Stimulated activated CD8-positive, alpha-beta memory T cell treated with anti-CD3 and anti-CD28 coated beads, Interleukin-12 subunit alpha, Interleukin-12 subunit beta, amount 100 ng/mL, for 24 hours (primary cell): ENCODE data around the gene PHLDB1.
A peak's percentile ranks its signal among the peaks of the same experiment; 100 is the strongest.
"Not testable (repeated sequence)": the region's sequence is repeated elsewhere in the genome, so short reads cannot be mapped to it uniquely, and the experiment has no call there.

Experiments
- DNase-seq: peaks from one replicate; pipeline ENCODE4 v3.0.0-alpha.2; 2020; ENCODE audit errors: extremely low read depth

Gene PHLDB1

GRCh38 chr11:118659314-118659952, 52.0 kb downstream of the PHLDB1 start:
- DNase-seq = peak; percentile 69

- DNase-seq = no peak
Measured at GRCh38 chr11:118659953-118660680, 52.7 kb downstream of the PHLDB1 start.

DNA sequence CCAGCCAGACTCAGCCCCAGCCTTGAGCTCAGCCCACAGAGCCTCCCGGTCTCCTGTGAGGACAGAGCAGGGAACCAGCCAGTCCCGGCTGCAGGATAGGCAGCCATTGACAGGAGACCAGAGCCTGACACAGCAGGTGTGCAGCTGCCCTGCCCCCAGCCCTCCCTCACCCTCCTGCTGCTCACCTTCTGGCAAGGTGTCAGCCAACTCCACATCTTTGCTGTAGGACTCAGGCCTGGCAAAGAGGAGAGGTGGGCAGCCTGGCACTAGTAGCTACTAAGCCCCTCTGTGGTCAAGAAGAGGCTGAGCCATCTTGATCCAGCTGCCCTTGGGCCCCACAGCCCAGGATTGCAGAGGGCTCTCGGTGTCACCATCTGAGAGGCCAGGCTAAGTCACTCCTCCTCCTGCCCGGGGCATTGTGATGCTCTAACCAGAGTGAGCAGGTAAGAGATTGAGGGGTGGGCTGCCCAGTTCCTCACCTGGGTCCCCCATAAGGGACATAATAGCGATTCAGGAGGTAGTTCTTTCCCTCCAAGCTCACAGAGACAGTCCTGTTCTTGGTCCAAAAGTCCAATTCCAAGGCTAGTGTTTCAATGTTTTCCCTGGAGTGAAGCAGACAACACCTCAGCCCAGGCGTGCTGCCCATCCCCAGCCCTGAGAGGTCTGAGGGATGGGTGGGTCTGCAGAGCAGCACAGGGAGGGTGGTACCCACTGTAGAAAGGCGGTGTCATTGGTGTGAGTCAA, 53.4 kb downstream of the PHLDB1 start:
- DNase-seq = no peak

DNA sequence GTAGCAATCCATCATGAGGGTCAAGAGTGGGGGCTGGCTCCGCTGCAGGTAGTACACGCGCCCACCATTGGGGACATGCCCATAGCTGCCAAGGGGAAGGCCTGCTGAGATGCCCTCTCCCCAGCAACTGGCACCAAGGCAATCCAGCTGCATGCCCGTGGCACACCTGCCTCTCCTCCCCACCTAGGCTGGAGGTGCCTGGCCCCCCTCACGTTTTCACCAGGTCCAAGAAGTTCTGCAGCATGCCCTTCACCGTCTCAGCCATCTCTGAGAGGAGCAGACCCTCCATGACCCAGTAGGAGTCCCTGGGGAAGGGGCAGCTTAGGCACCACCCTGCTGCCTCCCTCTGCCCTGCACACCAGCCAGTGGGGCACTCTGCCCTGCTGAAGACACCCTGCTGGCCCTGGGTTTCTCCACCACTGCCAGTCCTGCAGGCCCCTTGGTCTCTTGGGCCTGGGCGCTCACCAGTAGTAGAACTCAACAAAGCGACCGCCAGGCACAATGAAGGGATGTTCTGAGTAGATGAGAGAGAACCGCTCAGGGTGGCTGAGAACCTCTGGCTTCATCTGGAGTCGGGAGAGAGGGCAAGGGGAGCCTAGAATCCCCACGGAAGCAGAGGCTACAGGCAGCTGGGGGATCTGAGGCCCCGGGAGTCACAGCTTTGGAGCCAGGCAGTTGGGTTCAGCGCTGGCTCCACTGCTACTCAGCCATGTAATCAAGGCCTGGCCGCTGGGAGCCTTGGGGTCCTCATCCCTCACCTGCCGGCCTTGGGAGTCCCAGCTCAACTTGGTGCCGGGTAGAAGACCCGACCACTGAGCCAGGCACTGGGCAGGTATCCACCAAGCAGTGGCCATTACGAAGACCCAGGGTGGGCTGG, 54.2 kb downstream of the PHLDB1 start:
- no peak for DNase-seq

DNA sequence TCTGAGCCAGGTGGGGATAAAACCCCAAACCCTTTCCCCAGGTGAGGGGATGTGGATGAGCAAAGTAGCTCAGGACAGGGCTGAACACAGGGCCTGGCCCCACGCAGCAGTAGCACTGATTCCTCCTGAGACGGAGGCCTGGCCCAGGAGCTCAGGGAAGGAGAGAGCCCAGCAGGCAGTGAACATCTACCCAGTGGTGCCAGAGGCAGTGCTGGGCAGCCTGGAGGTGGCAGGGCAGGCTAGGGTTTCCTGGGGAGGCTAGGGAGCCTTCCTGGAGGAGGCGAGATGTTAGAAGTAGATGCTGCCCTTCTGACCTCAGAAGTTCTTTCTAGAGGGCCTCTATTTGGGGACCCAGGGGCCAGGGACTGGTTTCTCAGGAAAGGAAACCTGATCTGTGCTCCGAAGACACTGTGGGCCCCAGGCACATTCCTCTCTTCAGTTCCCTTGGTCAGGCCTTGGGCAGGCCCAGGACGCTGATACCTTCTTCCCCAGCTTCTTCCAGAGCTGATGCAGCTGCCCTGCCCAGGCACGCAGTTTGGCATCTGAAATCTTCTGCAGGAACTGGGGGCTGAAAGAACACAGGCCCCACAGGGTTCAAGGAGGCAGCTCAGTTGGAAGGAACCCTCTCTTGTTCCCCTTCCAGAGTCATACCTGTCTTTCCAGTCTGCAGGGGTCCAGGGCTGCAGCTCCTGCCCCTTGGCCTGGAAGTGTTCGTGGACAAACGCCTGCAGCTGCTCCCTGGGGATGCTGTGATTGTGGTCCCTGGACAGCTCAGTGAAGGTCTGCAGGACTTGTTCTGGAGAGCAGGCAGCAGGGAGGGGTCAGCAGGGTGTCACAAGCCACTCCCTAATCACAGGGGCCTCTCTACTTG, 55.2 kb downstream of the PHLDB1 start:
- no peak for DNase-seq

- DNase-seq = no peak
Measured at GRCh38 chr11:118663381-118663780, 56.0 kb downstream of the PHLDB1 start.

- no peak for DNase-seq
Measured at GRCh38 chr11:118663902-118664301, 56.5 kb downstream of the PHLDB1 start.

DNA sequence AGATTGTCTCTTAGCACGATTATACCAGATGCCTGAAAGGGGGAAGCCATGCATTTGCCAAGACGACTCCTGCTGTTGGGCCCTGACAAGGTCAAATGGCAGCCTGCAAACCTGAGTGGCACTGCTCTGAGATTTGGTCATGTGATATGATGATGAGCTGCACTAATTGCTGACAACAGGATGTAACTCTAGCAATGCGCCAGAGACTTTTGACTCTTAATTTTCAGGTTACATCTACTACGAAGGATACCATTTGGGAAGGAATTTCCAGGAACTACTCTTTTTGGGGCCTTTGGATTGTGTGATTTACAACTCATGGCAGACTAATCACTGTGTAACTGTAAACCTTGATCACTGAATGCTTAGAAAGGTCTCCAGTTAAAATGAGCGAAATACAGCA, 59.0 kb downstream of the PHLDB1 start:
- DNase-seq = no peak

DNA sequence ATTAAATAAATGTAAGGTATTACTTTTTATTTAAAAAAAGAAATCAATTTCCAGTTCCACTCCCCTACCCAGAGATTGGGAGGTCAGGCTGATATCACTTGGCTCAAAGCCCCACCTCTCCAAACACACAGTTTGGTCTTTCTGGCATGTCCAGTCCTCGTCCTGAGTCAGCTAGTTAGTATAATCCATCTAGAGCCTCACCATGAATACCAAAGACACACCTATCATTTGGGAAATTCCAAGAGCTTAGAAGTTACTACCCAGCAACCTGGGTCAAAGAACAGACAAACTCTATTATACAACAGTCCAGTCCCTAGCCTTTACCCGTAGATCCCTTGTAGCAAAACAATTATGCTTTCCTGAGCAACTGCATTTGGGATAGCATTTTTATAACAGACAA, 62.6 kb downstream of the PHLDB1 start:
- no peak for DNase-seq

GRCh38 chr11:118671254-118671653, 63.8 kb downstream of the PHLDB1 start:
- no peak for DNase-seq

- DNase-seq = no peak
Measured at GRCh38 chr11:118672846-118673245, 65.4 kb downstream of the PHLDB1 start.

- no peak for DNase-seq
Measured at GRCh38 chr11:118673361-118674081, 66.1 kb downstream of the PHLDB1 start.

DNA sequence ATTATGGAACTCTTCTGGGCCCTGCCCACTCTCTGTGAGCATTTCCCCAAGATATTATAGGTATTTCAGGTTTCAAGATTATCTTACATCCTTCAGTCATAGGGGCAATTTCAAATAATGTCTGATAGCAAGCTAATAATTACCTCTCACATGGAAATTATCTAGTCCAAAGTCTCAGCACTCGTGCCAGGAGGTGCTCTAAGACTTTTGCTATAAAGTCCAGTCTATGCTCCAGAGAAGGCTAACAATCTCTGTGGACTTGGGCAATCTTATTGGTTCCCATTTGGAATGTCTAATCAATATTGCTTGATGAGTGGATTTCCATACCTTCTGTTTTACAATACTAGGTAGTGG, 66.6 kb downstream of the PHLDB1 start:
- DNase-seq = no peak

DNA sequence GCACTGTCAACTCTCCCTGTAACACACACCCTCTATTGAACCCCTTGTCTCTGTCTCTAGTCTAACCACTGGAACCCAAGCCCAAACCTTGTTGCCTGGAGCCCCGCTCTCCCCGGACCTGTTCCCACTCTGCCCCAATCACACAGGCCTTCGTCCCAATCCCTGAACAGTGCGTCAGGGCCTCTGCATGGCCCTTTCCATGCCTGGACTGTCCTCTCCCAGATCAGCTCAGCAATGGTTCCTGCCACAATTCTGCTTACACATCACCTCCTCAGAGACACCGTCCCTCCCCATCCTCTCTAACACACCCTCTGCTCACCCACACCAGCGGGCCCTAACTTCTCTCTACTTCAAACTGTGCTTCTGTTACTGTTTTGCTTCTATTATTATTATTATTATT, 70.6 kb downstream of the PHLDB1 start:
- DNase-seq = no peak

GRCh38 chr11:118678908-118679307, 71.5 kb downstream of the PHLDB1 start:
- not testable (repeated sequence) for DNase-seq

GRCh38 chr11:118679483-118679882, 72.1 kb downstream of the PHLDB1 start, which contains the start of gene TREH:
Gene TREH, minus strand, starts transcription at chr11:118679650. Its CDS starts 23 bp downstream, at chr11:118679627.
- no peak for DNase-seq

GRCh38 chr11:118682372-118682771, 75.0 kb downstream of the PHLDB1 start:
- no peak for DNase-seq

DNA sequence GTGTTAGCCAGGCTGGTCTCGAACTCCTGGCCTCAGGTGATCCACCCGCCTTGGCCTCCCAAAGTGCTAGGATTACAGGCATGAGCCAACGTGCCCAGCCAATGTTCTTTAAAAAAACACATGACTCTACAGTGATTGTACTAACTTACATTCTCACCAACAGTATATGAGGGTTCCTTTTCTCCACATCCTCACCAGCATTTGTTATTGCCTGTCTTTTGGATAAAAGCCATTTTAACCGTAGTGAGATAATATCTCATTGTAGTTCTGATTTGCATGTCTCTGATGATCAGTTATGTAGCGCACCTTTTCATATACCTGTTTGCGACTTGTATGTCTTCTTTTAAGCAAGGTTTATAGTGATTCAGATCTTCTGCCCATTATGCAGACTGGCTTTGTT, 75.5 kb downstream of the PHLDB1 start:
- not testable (repeated sequence) for DNase-seq

GRCh38 chr11:118684187-118684586, 76.8 kb downstream of the PHLDB1 start:
- no peak for DNase-seq

GRCh38 chr11:118687906-118688305, 80.5 kb downstream of the PHLDB1 start:
- DNase-seq = no peak
